GM12874 (cell line): ENCODE measurements around the gene SVIL.

Source experiments
- CTCF ChIP-seq: IDR thresholded peaks from 2 replicates; pipeline ENCODE4 v1.5.1; 2011; ENCODE audit warnings: low read depth, mild to moderate bottlenecking, control low read depth, low read length, moderate library complexity; ENCODE audit not compliant: insufficient read depth

SVIL gene

DNA sequence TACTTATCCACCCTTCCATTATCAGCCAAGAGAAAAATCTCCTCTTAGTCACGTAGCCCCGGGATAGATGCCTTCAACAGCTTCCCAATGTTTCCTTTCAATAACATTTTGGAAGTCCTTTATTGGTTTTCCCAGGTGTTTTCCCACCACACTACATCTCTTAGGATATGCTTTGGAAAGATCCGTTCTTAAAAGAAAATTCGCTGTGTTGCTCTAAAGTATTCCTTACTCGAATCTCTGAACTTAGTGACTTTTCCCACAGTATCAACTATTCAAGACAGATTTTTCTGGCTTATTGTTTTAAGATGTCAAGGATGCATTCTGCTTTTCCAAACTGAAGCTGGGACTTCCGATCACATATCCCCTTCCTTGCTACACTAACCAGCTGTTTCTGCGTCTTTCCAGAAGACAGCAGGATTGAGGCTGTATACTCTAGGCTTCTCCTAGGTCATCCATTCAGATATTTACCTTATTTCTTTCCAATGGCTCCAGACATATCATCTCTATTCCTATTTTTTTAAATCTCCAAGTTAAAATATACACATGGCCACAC, 36.5 kb upstream of the SVIL start:
- no peak for TF ChIP-seq CTCF

DNA sequence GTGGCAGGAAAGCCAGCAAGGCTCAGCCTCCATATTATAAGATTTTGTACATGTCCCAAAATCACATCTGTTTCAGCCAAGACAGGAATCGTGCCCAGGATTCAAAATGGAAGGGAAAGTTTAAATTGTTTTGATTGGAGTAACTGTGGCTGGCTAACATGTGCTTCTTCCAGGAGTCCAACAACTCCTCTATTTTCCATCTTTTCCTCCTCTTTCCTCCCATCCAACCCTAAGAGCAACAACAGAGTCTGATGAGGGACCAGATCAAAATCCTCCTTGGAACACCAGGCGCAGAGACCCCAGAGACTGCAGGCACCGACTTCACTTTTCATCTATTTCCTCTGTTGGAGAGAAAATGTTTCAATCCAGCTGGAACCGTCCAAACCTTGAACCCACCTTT, 36.0 kb upstream of the SVIL start:
- TF ChIP-seq CTCF = no peak

- no peak for TF ChIP-seq CTCF
These were observed 34.4 kb upstream of the SVIL start for GRCh38 chr10:29669149-29669548.

GRCh38 chr10:29668628-29669027, 33.9 kb upstream of the SVIL start:
- TF ChIP-seq CTCF = no peak

GRCh38 chr10:29667191-29667590, 32.4 kb upstream of the SVIL start:
- TF ChIP-seq CTCF = no peak

DNA sequence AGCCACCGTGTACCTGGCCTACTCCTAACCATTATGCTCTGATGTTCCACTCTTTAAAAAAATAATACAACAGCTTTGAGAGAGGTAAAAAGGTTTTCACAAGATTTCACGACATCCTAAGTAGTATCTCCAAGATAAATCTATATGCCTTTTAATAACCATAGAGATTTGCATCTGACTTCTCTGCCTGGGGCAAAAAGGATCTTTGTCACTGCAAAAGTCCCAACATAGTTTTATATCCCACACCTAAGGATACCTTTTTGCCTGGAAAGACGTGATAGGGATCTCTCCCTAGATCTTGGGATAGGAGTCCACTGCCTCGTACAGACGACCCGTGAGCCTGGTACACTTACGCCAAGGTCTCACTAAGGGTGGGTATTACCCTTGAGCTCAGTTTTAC, 31.4 kb upstream of the SVIL start:
- no peak for TF ChIP-seq CTCF

- TF ChIP-seq CTCF = no peak
These were observed 28.9 kb upstream of the SVIL start for GRCh38 chr10:29663718-29664117.
